Liver (tissue), 9 donors: ENCODE data around the gene TFDP2. TPM values are rescaled to one million over a fixed set of nuclear protein-coding genes. Genes with fewer than 3 reads are reported as not detected.

ENCODE experiments used
- DNase-seq: peaks from one replicate; pipeline ENCODE4 v3.0.0-alpha.2; 2017; ENCODE audit warnings: low spot score
- H3K27ac ChIP-seq, 2 donors: one replicate each; pipeline ENCODE4 v1.7.0; 2013; ENCODE audit warnings: inconsistent platforms in 2 of 2, low read length in 2 of 2, control low read depth in 1 of 2, low read depth in 1 of 2, mild to moderate bottlenecking in 1 of 2
- H3K27me3 ChIP-seq, 4 donors: one replicate each; pipeline versions ENCODE4 v1.6.1 to v1.7.0; 2013; ENCODE audit warnings: low read length in 3 of 4, inconsistent platforms in 1 of 4, mild to moderate bottlenecking in 1 of 4, moderate library complexity in 1 of 4; ENCODE audit not compliant: control insufficient read depth in 4 of 4, insufficient read depth in 4 of 4
- H3K36me3 ChIP-seq, 4 donors: one replicate each; pipeline versions ENCODE4 v1.6.1 to v1.7.0; 2013; ENCODE audit warnings: low read length in 3 of 4, mild to moderate bottlenecking in 3 of 4, low read depth in 1 of 4, moderate library complexity in 1 of 4; ENCODE audit not compliant: control insufficient read depth in 4 of 4, insufficient read depth in 3 of 4
- H3K4me1 ChIP-seq, 4 donors: one replicate each; pipeline versions ENCODE4 v1.6.1 to v1.7.0; 2013; ENCODE audit warnings: low read length in 3 of 4, mild to moderate bottlenecking in 3 of 4, moderate library complexity in 1 of 4; ENCODE audit not compliant: control insufficient read depth in 4 of 4, insufficient read depth in 4 of 4
- H3K4me3 ChIP-seq, 3 donors: one replicate each; pipeline versions ENCODE4 v1.6.1 to v1.7.0; 2013; ENCODE audit warnings: low read length in 3 of 3, control low read depth in 1 of 3, low read depth in 1 of 3, mild to moderate bottlenecking in 1 of 3
- H3K9ac ChIP-seq, 2 donors: one replicate each; pipeline ENCODE4 v1.7.0; 2013; ENCODE audit warnings: low read length in 2 of 2, mild to moderate bottlenecking in 2 of 2, moderate library complexity in 2 of 2, control low read depth in 1 of 2, low read depth in 1 of 2
- H3K9me3 ChIP-seq, 4 donors: one replicate each; pipeline versions ENCODE4 v1.6.1 to v1.7.0; 2013; ENCODE audit warnings: low read length in 3 of 4; ENCODE audit not compliant: control insufficient read depth in 4 of 4
- EGR1 ChIP-seq, 2 donors: IDR thresholded peaks; 2 replicates each; pipeline ENCODE4 v1.6.1; 2016 to 2018; ENCODE audit warnings: antibody characterized with exemption in 2 of 2, low read depth in 2 of 2
- FOXA2 ChIP-seq: IDR thresholded peaks from 2 replicates; pipeline ENCODE4 v1.6.1; 2016; ENCODE audit warnings: antibody characterized with exemption
- GABPA ChIP-seq, 2 donors: IDR thresholded peaks in 1 of 2; conservative IDR thresholded peaks in 1 of 2; 2 replicates each; pipeline ENCODE4 v1.6.1; 2016; ENCODE audit warnings: antibody characterized with exemption in 2 of 2, mild to moderate bottlenecking in 1 of 2, moderate library complexity in 1 of 2
- HNF4A ChIP-seq, 2 donors: conservative IDR thresholded peaks; 2 replicates each; pipeline ENCODE4 v1.6.1; 2016; ENCODE audit warnings: antibody characterized with exemption in 2 of 2, mild to moderate bottlenecking in 2 of 2
- HNF4G ChIP-seq: IDR thresholded peaks from 2 replicates; pipeline ENCODE4 v1.6.1; 2016; ENCODE audit warnings: antibody characterized with exemption
- NR2F2 ChIP-seq: IDR thresholded peaks from 2 replicates; pipeline ENCODE4 v1.6.1; 2016; ENCODE audit warnings: antibody characterized with exemption
- RAD21 ChIP-seq, 2 donors: IDR thresholded peaks; 2 replicates each; pipeline ENCODE4 v1.6.1; 2016; ENCODE audit warnings: antibody characterized with exemption in 2 of 2, mild to moderate bottlenecking in 2 of 2
- SP1 ChIP-seq: IDR thresholded peaks from 2 replicates; pipeline ENCODE4 v1.6.1; 2018; ENCODE audit warnings: antibody characterized with exemption, mild to moderate bottlenecking
- TAF1 ChIP-seq: conservative IDR thresholded peaks from 2 replicates; pipeline ENCODE4 v1.6.1; 2016; ENCODE audit warnings: antibody characterized with exemption, mild to moderate bottlenecking
- YY1 ChIP-seq: IDR thresholded peaks from 2 replicates; pipeline ENCODE4 v1.6.1; 2016; ENCODE audit warnings: antibody characterized with exemption, mild to moderate bottlenecking
- WGBS: extraction: QIAGEN DNeasy Blood & Tissue Kit; methylation state at CpG from one replicate; pipeline ENCODE4 v1.1.7; 2013; 5-methylcytosine and 5-hydroxymethylcytosine counted together
- polyA plus RNA-seq, 2 donors: library from polyadenylated mRNA; stranded (reverse) in 1 of 2; unstranded in 1 of 2; fragments of 200-250 nt in 1 of 2; fragments of >200 nt in 1 of 2; fragmentation: Nextera tagmentation in 1 of 2; extraction: Ambion mirVana in 1 of 2; gene quantifications; one replicate each; pipeline versions ENCODE4 v1.2.1 to v1.2.3, GENCODE V29; 2013 to 2015
- total RNA-seq, 2 donors: library from RNA; depleted of rRNA; stranded (reverse); fragments of >200 nt; gene quantifications; one replicate each; pipeline ENCODE4 v1.2.3, GENCODE V29; 2014
- TF ChIP-seq, protein P1 (sequence below): IDR thresholded peaks from 2 replicates; pipeline ENCODE4 v1.6.1; 2016; ENCODE audit warnings: antibody characterized with exemption
- TF ChIP-seq, protein P2 (sequence below): fragments of 150-350 bp; IDR thresholded peaks from 2 replicates; pipeline ENCODE4 v1.5.1; 2017; ENCODE audit warnings: improper control_type of control experiment, low read depth, low read length; ENCODE audit not compliant: missing input control
- TF ChIP-seq, protein P3 (sequence below): IDR thresholded peaks from 2 replicates; pipeline ENCODE4 v1.6.1; 2016; ENCODE audit warnings: antibody characterized with exemption, mild to moderate bottlenecking
- TF ChIP-seq, protein P4 (sequence below): IDR thresholded peaks from 2 replicates; pipeline ENCODE4 v1.6.1; 2016; ENCODE audit warnings: antibody characterized with exemption
- TF ChIP-seq, protein P5 (sequence below): IDR thresholded peaks from 2 replicates; pipeline ENCODE4 v1.6.1; 2016; ENCODE audit warnings: antibody characterized with exemption
- donor health status: healthy.
- donor health status: healthy.
- donor health status: healthy.
- donor health status: healthy.
- donor health status: healthy.

Gene TFDP2
- total and polyA plus RNA-seq, 4 donors: 8.0 to 52.0 (median 29.7) TPM

DNA sequence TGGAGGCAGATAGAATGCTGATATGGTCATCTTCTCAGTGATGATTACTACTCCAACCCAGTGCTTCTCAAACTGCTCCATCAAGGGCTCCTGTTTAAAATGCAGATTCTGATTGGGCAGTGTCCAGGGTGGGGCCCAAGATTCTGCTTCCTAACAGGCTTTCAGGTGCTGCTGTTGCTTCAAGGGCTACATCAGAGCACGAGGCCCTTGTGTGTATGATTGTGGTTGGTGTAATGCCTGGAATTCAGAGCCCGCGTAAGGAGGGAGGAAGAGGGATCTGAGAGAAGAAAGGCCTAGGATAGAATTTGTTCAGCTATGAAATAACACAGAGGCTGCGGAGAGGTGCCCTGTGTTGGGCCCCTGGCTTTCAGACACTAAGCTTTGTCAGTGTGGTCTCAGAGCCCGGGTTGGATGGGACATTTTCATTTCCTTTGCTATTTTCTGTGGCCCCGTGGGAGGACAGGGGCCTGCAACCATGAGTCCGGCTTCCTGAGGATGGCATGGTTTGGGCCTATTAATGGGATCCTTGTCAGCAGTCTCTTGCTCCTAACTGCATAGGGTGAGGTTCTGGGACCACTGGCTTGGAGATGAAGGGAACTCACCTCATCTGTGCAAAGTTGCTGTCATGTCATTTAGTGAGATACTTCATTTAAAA is 219.9 kb downstream of the TFDP2 start:
- Histone ChIP-seq H3K9me3 (no peaks in the 10 kb centered on the region), H3K27ac (no peak overlapping the region), H3K4me3 (no peak overlapping the region), H3K36me3 (peaks cover 0 to 2% (median 0%) of the 10 kb centered on the region in 4 donors), H3K4me1 (no peaks in the 10 kb centered on the region), H3K27me3 (no peaks in the 10 kb centered on the region), H3K9ac (no peak overlapping the region)
- DNase-seq: no peak
- 92% methylated on average over 7 of the region's 7 CpGs for WGBS
- no peak for TF ChIP-seq RAD21 (IDR thresholded peaks at IDR 0.05)
- TF ChIP-seq, protein P1, sequence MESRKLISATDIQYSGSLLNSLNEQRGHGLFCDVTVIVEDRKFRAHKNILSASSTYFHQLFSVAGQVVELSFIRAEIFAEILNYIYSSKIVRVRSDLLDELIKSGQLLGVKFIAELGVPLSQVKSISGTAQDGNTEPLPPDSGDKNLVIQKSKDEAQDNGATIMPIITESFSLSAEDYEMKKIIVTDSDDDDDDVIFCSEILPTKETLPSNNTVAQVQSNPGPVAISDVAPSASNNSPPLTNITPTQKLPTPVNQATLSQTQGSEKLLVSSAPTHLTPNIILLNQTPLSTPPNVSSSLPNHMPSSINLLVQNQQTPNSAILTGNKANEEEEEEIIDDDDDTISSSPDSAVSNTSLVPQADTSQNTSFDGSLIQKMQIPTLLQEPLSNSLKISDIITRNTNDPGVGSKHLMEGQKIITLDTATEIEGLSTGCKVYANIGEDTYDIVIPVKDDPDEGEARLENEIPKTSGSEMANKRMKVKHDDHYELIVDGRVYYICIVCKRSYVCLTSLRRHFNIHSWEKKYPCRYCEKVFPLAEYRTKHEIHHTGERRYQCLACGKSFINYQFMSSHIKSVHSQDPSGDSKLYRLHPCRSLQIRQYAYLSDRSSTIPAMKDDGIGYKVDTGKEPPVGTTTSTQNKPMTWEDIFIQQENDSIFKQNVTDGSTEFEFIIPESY: no peak

DNA sequence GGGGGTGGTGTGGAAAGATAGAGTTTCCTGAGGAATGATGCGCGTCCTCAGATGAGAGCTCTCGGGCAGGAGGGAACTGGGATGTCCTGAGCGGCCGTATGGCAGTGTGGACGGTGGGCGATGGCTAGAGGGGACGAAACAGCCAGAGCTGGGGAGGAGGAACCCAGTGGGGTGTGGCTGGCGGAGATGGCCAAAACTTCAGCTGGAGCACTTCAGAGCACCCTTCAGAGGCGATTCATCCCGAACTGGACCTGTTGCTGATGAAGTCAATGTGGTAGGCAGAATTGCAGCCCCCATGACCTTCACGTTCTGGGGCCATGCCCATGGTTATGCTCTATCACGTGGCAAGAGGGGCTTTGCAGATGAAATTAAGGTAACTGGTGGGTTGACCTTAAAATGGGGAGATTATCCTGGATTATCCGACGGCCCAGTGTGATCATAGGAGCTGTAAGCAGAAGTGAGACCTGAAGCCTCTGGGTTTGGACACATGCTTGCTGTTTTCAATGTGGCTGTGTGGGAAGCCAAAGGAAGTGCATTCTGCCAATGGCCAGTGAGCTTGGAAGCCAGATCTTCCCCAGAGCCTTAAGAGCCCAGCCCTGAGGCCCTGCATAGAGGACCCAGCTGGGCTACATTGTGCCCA is 220.6 kb downstream of the TFDP2 start:
- Histone ChIP-seq H3K36me3 (peaks cover 0 to 2% (median 0%) of the 10 kb centered on the region in 4 donors), H3K9me3 (no peaks in the 10 kb centered on the region), H3K4me3 (no peak overlapping the region), H3K27me3 (no peaks in the 10 kb centered on the region), H3K9ac (no peak overlapping the region), H3K4me1 (no peaks in the 10 kb centered on the region), H3K27ac (no peak overlapping the region)
- no peak for TF ChIP-seq TAF1
- no peak for TF ChIP-seq EGR1 (IDR thresholded peaks at IDR 0.05; ENCODE audit: low read depth in 2 of 2)
- TF ChIP-seq HNF4G: no peak
- TF ChIP-seq, protein P2, sequence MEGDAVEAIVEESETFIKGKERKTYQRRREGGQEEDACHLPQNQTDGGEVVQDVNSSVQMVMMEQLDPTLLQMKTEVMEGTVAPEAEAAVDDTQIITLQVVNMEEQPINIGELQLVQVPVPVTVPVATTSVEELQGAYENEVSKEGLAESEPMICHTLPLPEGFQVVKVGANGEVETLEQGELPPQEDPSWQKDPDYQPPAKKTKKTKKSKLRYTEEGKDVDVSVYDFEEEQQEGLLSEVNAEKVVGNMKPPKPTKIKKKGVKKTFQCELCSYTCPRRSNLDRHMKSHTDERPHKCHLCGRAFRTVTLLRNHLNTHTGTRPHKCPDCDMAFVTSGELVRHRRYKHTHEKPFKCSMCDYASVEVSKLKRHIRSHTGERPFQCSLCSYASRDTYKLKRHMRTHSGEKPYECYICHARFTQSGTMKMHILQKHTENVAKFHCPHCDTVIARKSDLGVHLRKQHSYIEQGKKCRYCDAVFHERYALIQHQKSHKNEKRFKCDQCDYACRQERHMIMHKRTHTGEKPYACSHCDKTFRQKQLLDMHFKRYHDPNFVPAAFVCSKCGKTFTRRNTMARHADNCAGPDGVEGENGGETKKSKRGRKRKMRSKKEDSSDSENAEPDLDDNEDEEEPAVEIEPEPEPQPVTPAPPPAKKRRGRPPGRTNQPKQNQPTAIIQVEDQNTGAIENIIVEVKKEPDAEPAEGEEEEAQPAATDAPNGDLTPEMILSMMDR: no peak
- no peak for TF ChIP-seq YY1
- TF ChIP-seq, protein P3, sequence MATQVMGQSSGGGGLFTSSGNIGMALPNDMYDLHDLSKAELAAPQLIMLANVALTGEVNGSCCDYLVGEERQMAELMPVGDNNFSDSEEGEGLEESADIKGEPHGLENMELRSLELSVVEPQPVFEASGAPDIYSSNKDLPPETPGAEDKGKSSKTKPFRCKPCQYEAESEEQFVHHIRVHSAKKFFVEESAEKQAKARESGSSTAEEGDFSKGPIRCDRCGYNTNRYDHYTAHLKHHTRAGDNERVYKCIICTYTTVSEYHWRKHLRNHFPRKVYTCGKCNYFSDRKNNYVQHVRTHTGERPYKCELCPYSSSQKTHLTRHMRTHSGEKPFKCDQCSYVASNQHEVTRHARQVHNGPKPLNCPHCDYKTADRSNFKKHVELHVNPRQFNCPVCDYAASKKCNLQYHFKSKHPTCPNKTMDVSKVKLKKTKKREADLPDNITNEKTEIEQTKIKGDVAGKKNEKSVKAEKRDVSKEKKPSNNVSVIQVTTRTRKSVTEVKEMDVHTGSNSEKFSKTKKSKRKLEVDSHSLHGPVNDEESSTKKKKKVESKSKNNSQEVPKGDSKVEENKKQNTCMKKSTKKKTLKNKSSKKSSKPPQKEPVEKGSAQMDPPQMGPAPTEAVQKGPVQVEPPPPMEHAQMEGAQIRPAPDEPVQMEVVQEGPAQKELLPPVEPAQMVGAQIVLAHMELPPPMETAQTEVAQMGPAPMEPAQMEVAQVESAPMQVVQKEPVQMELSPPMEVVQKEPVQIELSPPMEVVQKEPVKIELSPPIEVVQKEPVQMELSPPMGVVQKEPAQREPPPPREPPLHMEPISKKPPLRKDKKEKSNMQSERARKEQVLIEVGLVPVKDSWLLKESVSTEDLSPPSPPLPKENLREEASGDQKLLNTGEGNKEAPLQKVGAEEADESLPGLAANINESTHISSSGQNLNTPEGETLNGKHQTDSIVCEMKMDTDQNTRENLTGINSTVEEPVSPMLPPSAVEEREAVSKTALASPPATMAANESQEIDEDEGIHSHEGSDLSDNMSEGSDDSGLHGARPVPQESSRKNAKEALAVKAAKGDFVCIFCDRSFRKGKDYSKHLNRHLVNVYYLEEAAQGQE: no peak
- TF ChIP-seq, protein P4, sequence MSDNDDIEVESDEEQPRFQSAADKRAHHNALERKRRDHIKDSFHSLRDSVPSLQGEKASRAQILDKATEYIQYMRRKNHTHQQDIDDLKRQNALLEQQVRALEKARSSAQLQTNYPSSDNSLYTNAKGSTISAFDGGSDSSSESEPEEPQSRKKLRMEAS: no peak
- no peak for TF ChIP-seq GABPA (IDR thresholded peaks at IDR 0.05 in 1 of 2, conservative IDR thresholded peaks at IDR 0.05 in 1 of 2)
- TF ChIP-seq HNF4A (conservative IDR thresholded peaks at IDR 0.05): no peak
- TF ChIP-seq, protein P5, sequence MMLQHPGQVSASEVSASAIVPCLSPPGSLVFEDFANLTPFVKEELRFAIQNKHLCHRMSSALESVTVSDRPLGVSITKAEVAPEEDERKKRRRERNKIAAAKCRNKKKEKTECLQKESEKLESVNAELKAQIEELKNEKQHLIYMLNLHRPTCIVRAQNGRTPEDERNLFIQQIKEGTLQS: no peak
- TF ChIP-seq NR2F2: no peak
- TF ChIP-seq SP1: no peak
- TF ChIP-seq FOXA2: no peak
- TF ChIP-seq, protein P1: no peak
- no peak for TF ChIP-seq RAD21 (IDR thresholded peaks at IDR 0.05)
- DNase-seq: peak; percentile 23
- 96% methylated on average over 15 of the region's 15 CpGs for WGBS
